B cell (primary cell): ENCODE measurements around the gene ENO2. TPM values are rescaled to one million over a fixed set of nuclear protein-coding genes. Genes with fewer than 3 reads are reported as not detected.
A peak's percentile ranks its signal among the peaks of the same experiment; 100 is the strongest.

Source experiments
- ATAC-seq: fragments of 200-7000 bp; cut with Tn5 transposase; one replicate; pipeline ENCODE4 v1.10.0; 2021; ENCODE audit warnings: low read depth, mild to moderate bottlenecking, moderate number of reproducible peaks, moderate library complexity
- CTCF ChIA-PET: fragments of 350-600 bp; sonication (Branson Sonifier 250); formaldehyde crosslinking; loops from one replicate; lab custom pipeline; 2021; ENCODE audit warnings: antibody characterized with exemption, inconsistent platforms; lab: Charles Lee
- POLR2A ChIA-PET: fragments of 350-600 bp; sonication (Branson Sonifier 250); formaldehyde crosslinking; loops from one replicate; lab custom pipeline; 2021; ENCODE audit warnings: antibody characterized with exemption; lab: Charles Lee
- DNase-seq: peaks from one replicate; pipeline ENCODE4 v3.0.0; 2013
- H2AFZ ChIP-seq: 2 replicates; pipeline ENCODE4 v1.6.1; 2012; ENCODE audit warnings: mild to moderate bottlenecking, low read depth, low read length; ENCODE audit not compliant: insufficient read depth, poor library complexity, severe bottlenecking
- H3K27ac ChIP-seq, 2 donors: 1 replicate in 1 of 2; 2 replicates in 1 of 2; pipeline ENCODE4 v1.5.1; 2012 to 2013; ENCODE audit warnings: low read length in 2 of 2, mild to moderate bottlenecking in 2 of 2, moderate library complexity in 1 of 2
- H3K27me3 ChIP-seq, 4 experiments: fragments of 200-600 bp in 1 of 4; sonication (generic) in 1 of 4; replicated peaks in 1 of 4; 1 replicate in 2 of 4; 2 replicates in 2 of 4; pipeline versions ENCODE4 v1.6.1 to v1.7.0; 2013 to 2016; ENCODE audit warnings: low read length in 3 of 4, mild to moderate bottlenecking in 2 of 4, mixed read lengths in 1 of 4, moderate library complexity in 1 of 4; ENCODE audit not compliant: insufficient read depth in 4 of 4, control insufficient read depth in 3 of 4; ENCODE audit errors: control extremely low read depth in 1 of 4
- H3K36me3 ChIP-seq, 2 experiments: replicated peaks in 1 of 2; 1 replicate in 1 of 2; 2 replicates in 1 of 2; pipeline versions ENCODE4 v1.6.1 to v1.7.1; 2013; ENCODE audit warnings: low read length in 1 of 2; ENCODE audit not compliant: insufficient read depth in 2 of 2, control insufficient read depth in 1 of 2; ENCODE audit errors: control extremely low read depth in 1 of 2, extremely low read depth in 1 of 2
- H3K4me1 ChIP-seq, 2 donors: fragments of 200-600 bp in 1 of 2; sonication (generic) in 1 of 2; 1 replicate in 1 of 2; 2 replicates in 1 of 2; pipeline versions ENCODE4 v1.5.1 to v1.6.1; 2013 to 2017; ENCODE audit warnings: low read length in 2 of 2; ENCODE audit not compliant: control insufficient read depth in 2 of 2, insufficient read depth in 2 of 2
- H3K4me2 ChIP-seq: replicated peaks from 2 replicates; pipeline ENCODE3; 2012; ENCODE audit warnings: mild to moderate bottlenecking, low read depth, low read length; ENCODE audit not compliant: poor library complexity, severe bottlenecking
- H3K4me3 ChIP-seq, 5 experiments: fragments of 200-600 bp in 1 of 5; sonication (generic) in 1 of 5; 1 replicate in 3 of 5; 2 replicates in 2 of 5; pipeline versions ENCODE4 v1.5.1 to v1.7.0; 2011 to 2016; ENCODE audit warnings: low read length in 4 of 5, mild to moderate bottlenecking in 4 of 5, low read depth in 2 of 5, control low read depth in 1 of 5, moderate library complexity in 1 of 5; ENCODE audit not compliant: insufficient read depth in 1 of 5; ENCODE audit errors: control extremely low read depth in 1 of 5, extremely low read depth in 1 of 5
- H3K79me2 ChIP-seq: fragments of 200-600 bp; sonication (generic); one replicate; pipeline ENCODE4 v1.6.0; 2016; ENCODE audit warnings: low read length; ENCODE audit not compliant: control insufficient read depth, insufficient read depth
- H3K9ac ChIP-seq: fragments of 200-600 bp; sonication (generic); 2 replicates; pipeline ENCODE4 v1.6.1; 2017; ENCODE audit warnings: mild to moderate bottlenecking, low read length, moderate library complexity
- H3K9me3 ChIP-seq, 3 donors: one replicate each; pipeline versions ENCODE4 v1.6.1 to v1.7.1; 2013; ENCODE audit warnings: low read length in 2 of 3; ENCODE audit not compliant: control insufficient read depth in 2 of 3, insufficient read depth in 1 of 3; ENCODE audit errors: control extremely low read depth in 1 of 3
- H4K20me1 ChIP-seq: 2 replicates; pipeline ENCODE4 v1.6.0; 2012; ENCODE audit warnings: mild to moderate bottlenecking, low read length; ENCODE audit not compliant: insufficient read depth, control insufficient read depth, poor library complexity, severe bottlenecking
- H3K27ac Mint-ChIP-seq: one replicate; pipeline ENCODE4 v1.8.0; 2021; ENCODE audit warnings: mixed read lengths
- H3K27me3 Mint-ChIP-seq: one replicate; pipeline ENCODE4 v1.8.0; 2021; ENCODE audit warnings: mixed read lengths
- H3K4me1 Mint-ChIP-seq: one replicate; pipeline ENCODE4 v1.8.0; 2021; ENCODE audit warnings: mixed read lengths
- H3K4me3 Mint-ChIP-seq: one replicate; pipeline ENCODE4 v1.8.0; 2021; ENCODE audit warnings: mixed read lengths
- H3K9me3 Mint-ChIP-seq: one replicate; pipeline ENCODE4 v1.8.0; 2022; ENCODE audit warnings: mixed read lengths; ENCODE audit not compliant: insufficient read depth
- CTCF ChIP-seq: fragments of 200-600 bp; IDR thresholded peaks from one replicate; pipeline ENCODE4 v1.8.0; 2022; ENCODE audit warnings: antibody characterized with exemption, mild to moderate bottlenecking
- EZH2 ChIP-seq: IDR thresholded peaks from 2 replicates; pipeline ENCODE4 v1.6.1; 2012; ENCODE audit warnings: borderline replicate concordance, low read depth, mild to moderate bottlenecking, moderate library complexity, low read length; ENCODE audit not compliant: insufficient read depth, poor library complexity, severe bottlenecking
- WGBS: methylation state at CpG from one replicate; pipeline ENCODE4 v1.1.5; 2013; ENCODE audit warnings: missing lambda C conversion rate; ENCODE audit not compliant: insufficient coverage; 5-methylcytosine and 5-hydroxymethylcytosine counted together
- intact Hi-C: fragments of 100-400 bp; cut with micrococcal nuclease; formaldehyde crosslinking; loops from one replicate; pipeline ENCODE4 v1.10.0; 2022
- polyA plus RNA-seq: library from polyadenylated mRNA; depleted of rRNA; stranded (reverse); fragments of >200 nt; gene quantifications from 2 replicates; pipeline ENCODE4 v1.2.3, GENCODE V29; 2012
- total RNA-seq, 2 donors: library from RNA; stranded (reverse); fragments of 120-200 nt in 1 of 2; gene quantifications; 1 replicate in 1 of 2; 2 replicates in 1 of 2; pipeline versions ENCODE4 v1.2.3 to v1.2.4, GENCODE V29; 2013 to 2022

The ENO2 gene
- total and polyA plus RNA-seq, 2 donors (not counting 1 experiment from before 2014, with no cell fraction given) = 42.5 to 55.3 TPM

GRCh38 chr12:6915789-6916285 lies 1.5 kb downstream of the ENO2 start:
- WGBS = 96% methylated on average over 11 of the region's 14 CpGs
- Histone ChIP-seq H3K4me1 (peaks cover 11 to 19% of the 10 kb centered on the region in 2 donors), H3K9me3 (peaks cover 0 to 3% (median 0%) of the 10 kb centered on the region in 3 donors), H3K27me3 (peaks cover 0 to 10% (median 1%) of the 10 kb centered on the region in 4 experiments), H2AFZ (no peak overlapping the region), H3K9ac (no peak overlapping the region), H4K20me1 (no peaks in the 10 kb centered on the region), H3K4me3 (no peak overlapping the region), H3K36me3 (peaks cover 0 to 4% of the 10 kb centered on the region in 2 experiments), H3K27ac (no peak overlapping the region), H3K79me2 (no peaks in the 10 kb centered on the region), H3K4me2 (peak overlapping the region; percentile 92)
- ChIA-PET CTCF (interaction anchor here (1.0 to 1.8 kb wide), 3 partner anchors 25 to 46 kb away, joined by 3 to 4 read pairs (median 4); partner anchors contain the start of gene SPSB2), POLR2A (no interaction called here)
- Mint-ChIP-seq H3K4me1 (peaks cover 25% of the 10 kb centered on the region), H3K27ac (peak overlapping the region; percentile 55), H3K9me3 (no peaks in the 10 kb centered on the region), H3K4me3 (peak overlapping the region; percentile 67), H3K27me3 (no peaks in the 10 kb centered on the region)
- ATAC-seq = no peak
- no peak for DNase-seq
- intact Hi-C loops = no loop called here
- TF ChIP-seq CTCF = no peak

- no peak overlapping the region for H3K4me3 ChIP-seq
- no peak overlapping the region for H3K27ac Mint-ChIP-seq
- peaks cover 14 to 24% of the 10 kb centered on the region in 2 donors for H3K4me1 ChIP-seq
- H4K20me1 ChIP-seq = no peaks in the 10 kb centered on the region
- H3K79me2 ChIP-seq = no peaks in the 10 kb centered on the region
- ChIA-PET POLR2A (no interaction called here), CTCF (interaction anchor here (0.6 to 1.8 kb wide), 5 partner anchors 9 to 47 kb away, joined by 3 to 4 read pairs (median 3); partner anchors contain the start of gene SPSB2)
- ATAC-seq (no peak), DNase-seq (no peak)
- H3K27me3 Mint-ChIP-seq = no peaks in the 10 kb centered on the region
- H3K4me3 Mint-ChIP-seq = peak overlapping the region; percentile 47
- no peak overlapping the region for H3K9ac ChIP-seq
- no peak overlapping the region for H3K4me2 ChIP-seq
- H3K27me3 ChIP-seq = peaks cover 0 to 10% (median 1%) of the 10 kb centered on the region in 4 experiments
- H3K27ac ChIP-seq = no peak overlapping the region
- H3K9me3 Mint-ChIP-seq = no peaks in the 10 kb centered on the region
- H3K36me3 ChIP-seq = peaks cover 0 to 4% of the 10 kb centered on the region in 2 experiments
- WGBS = 99% methylated on average over 8 of the region's 11 CpGs
- TF ChIP-seq CTCF (no peak), EZH2 (no peak)
- no peak overlapping the region for H2AFZ ChIP-seq
- peaks cover 0 to 3% (median 0%) of the 10 kb centered on the region in 3 donors for H3K9me3 ChIP-seq
- peaks cover 28% of the 10 kb centered on the region for H3K4me1 Mint-ChIP-seq
- intact Hi-C loops = no loop called here
These were observed 2.2 kb downstream of the ENO2 start for GRCh38 chr12:6916426-6917200.
